GM12873 (cell line): ENCODE measurements around the gene KRTAP10-12.

ENCODE experiments used
- TF ChIP-seq, protein P1 (sequence below): IDR thresholded peaks from 2 replicates; pipeline ENCODE4 v1.5.1; 2012; ENCODE audit warnings: low read depth, mild to moderate bottlenecking, moderate library complexity, low read length, control low read depth; ENCODE audit not compliant: insufficient read depth; ENCODE audit errors: missing control alignments

Gene KRTAP10-12

GRCh38 chr21:44653123-44653522, 43.8 kb upstream of the KRTAP10-12 start:
- TF ChIP-seq, protein P1, sequence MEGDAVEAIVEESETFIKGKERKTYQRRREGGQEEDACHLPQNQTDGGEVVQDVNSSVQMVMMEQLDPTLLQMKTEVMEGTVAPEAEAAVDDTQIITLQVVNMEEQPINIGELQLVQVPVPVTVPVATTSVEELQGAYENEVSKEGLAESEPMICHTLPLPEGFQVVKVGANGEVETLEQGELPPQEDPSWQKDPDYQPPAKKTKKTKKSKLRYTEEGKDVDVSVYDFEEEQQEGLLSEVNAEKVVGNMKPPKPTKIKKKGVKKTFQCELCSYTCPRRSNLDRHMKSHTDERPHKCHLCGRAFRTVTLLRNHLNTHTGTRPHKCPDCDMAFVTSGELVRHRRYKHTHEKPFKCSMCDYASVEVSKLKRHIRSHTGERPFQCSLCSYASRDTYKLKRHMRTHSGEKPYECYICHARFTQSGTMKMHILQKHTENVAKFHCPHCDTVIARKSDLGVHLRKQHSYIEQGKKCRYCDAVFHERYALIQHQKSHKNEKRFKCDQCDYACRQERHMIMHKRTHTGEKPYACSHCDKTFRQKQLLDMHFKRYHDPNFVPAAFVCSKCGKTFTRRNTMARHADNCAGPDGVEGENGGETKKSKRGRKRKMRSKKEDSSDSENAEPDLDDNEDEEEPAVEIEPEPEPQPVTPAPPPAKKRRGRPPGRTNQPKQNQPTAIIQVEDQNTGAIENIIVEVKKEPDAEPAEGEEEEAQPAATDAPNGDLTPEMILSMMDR, result no peak

DNA sequence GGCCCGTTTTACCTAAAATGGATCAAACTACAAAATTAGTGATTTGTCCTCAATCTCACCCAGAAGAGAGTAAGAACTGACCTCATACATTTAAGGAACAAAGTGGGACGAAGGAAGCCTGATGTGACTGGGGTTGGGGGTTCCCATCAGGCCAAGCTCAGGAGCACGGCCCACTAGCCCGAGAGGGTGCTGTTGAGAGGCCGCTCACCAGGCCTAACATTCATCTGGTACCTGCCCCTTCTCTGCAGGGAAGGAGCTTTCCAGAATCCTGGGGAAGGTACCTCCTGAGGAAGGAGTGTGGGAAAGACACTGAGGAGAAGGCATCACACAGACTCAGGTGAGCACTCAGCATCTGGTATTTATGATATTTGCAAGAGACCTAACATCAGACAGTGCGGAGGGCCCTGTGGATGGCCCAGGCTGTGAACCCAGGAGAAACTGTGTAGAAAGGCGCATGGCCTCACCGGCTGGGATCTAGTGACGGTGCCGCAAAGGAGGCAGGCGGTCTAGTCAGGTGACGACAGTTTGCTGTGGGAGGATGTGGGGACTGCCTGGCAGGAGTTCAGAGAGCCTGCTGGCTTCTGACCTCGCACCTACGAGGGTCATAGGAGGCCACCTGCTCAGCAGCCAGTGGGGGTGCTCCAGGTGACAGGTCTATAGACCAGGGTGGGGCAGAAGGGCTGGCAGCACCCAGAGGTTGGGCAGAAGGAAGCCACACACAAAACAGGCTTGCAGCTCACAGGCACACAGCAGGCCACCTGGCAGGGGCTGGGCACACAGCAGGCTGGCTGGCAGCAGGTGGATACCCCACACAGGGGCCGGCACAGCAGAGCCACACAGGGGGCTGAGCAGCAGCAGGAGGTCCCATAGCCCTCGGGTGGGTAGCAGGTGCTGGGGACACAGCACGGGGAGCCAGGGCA, 43.1 kb upstream of the KRTAP10-12 start:
- TF ChIP-seq, protein P1, result no peak

- TF ChIP-seq, protein P1, result no peak
Observed at GRCh38 chr21:44654576-44655175, 42.3 kb upstream of the KRTAP10-12 start, which contains the start of gene KRTAP12-4. Gene KRTAP12-4, minus strand, starts transcription at chr21:44654659. Its CDS starts 45 bp downstream, at chr21:44654614.

DNA sequence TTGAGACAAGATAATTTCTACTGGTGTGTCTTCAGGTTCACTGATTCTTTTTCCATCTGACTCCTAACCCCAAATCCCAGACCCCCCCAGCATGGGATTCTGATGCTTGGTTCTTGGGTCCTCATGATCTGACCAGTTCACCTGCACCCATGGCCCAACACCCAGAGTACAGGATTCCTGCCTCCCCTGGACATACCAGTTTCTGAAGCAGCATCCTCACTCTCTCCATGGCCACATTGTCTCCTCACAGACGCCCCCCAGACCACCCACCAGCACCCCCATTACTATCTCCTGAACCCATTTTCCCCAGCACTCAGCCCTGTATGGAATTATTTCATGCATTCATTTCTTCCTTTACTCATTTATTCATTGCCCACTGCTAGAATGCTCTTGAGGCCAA, 40.1 kb upstream of the KRTAP10-12 start:
- TF ChIP-seq, protein P1, result no peak

- TF ChIP-seq, protein P1, result no peak
Observed at GRCh38 chr21:44657635-44658540, 39.1 kb upstream of the KRTAP10-12 start, which contains the start of gene KRTAP12-3. Gene KRTAP12-3, plus strand, starts transcription at chr21:44657932. Its CDS starts 48 bp downstream, at chr21:44657980.

GRCh38 chr21:44658541-44658910, 38.4 kb upstream of the KRTAP10-12 start:
- TF ChIP-seq, protein P1, result no peak
